GM12891 (cell line): ENCODE measurements around the gene ASIC2.

Experiments used
- DNase-seq: peaks from one replicate; pipeline ENCODE4 v3.0.0; 2011; ENCODE audit warnings: low spot score; ENCODE audit not compliant: insufficient read length
- FAIRE-seq: peaks from 2 replicates; lab custom pipeline; 2011; peaks lifted over from hg19 to GRCh38; lab: Jason Lieb, UNC
- PAX5 ChIP-seq: IDR thresholded peaks from 2 replicates; pipeline ENCODE4 v1.6.1; 2011; ENCODE audit warnings: low read length, moderate library complexity, mild to moderate bottlenecking; ENCODE audit not compliant: insufficient read depth, severe bottlenecking
- POLR2A ChIP-seq: IDR thresholded peaks from 2 replicates; pipeline ENCODE4 v1.6.1; 2011; ENCODE audit warnings: low read depth, low read length, control low read depth
- POLR2AphosphoS5 ChIP-seq: IDR thresholded peaks from 2 replicates; pipeline ENCODE4 v1.6.1; 2011; ENCODE audit warnings: low read depth, low read length, control low read depth
- POU2F2 ChIP-seq: IDR thresholded peaks from 2 replicates; pipeline ENCODE4 v1.6.1; 2011; ENCODE audit warnings: low read depth, mild to moderate bottlenecking, control low read depth, low read length, moderate library complexity
- SPI1 ChIP-seq: IDR thresholded peaks from 2 replicates; pipeline ENCODE4 v1.6.1; 2011; ENCODE audit warnings: low read depth, low read length, control low read depth
- TAF1 ChIP-seq: IDR thresholded peaks from 2 replicates; pipeline ENCODE4 v1.6.1; 2011; ENCODE audit warnings: low read depth, low read length, control low read depth

The ASIC2 gene

GRCh38 chr17:33261820-33262219, 31.3 kb downstream of the ASIC2 start:
- FAIRE-seq, result no peak
- no peak for DNase-seq
- no peak for TF ChIP-seq POLR2AphosphoS5
- TF ChIP-seq POLR2A, result no peak
- no peak for TF ChIP-seq POU2F2
- TF ChIP-seq PAX5, result no peak
- TF ChIP-seq TAF1, result no peak
- no peak for TF ChIP-seq SPI1

- no peak for DNase-seq
- TF ChIP-seq POLR2A (no peak), POLR2AphosphoS5 (no peak), POU2F2 (no peak), TAF1 (no peak), PAX5 (no peak), SPI1 (no peak)
- no peak for FAIRE-seq
Observed at GRCh38 chr17:33260638-33261037, 32.5 kb downstream of the ASIC2 start.

GRCh38 chr17:33258296-33258695, 34.8 kb downstream of the ASIC2 start:
- TF ChIP-seq POLR2AphosphoS5 (no peak), TAF1 (no peak)
- no peak for FAIRE-seq
- no peak for DNase-seq

GRCh38 chr17:33245183-33245582, 47.9 kb downstream of the ASIC2 start:
- DNase-seq (no peak), FAIRE-seq (no peak)
- TF ChIP-seq POLR2A (no peak), POLR2AphosphoS5 (no peak), PAX5 (no peak), POU2F2 (no peak), SPI1 (no peak), TAF1 (no peak)

- DNase-seq (no peak), FAIRE-seq (no peak)
- TF ChIP-seq POLR2A, result no peak
- no peak for TF ChIP-seq TAF1
- TF ChIP-seq PAX5, result no peak
- no peak for TF ChIP-seq POU2F2
- no peak for TF ChIP-seq POLR2AphosphoS5
- TF ChIP-seq SPI1, result no peak
Observed at GRCh38 chr17:33243732-33244131, 49.4 kb downstream of the ASIC2 start.

- FAIRE-seq (no peak), DNase-seq (no peak)
- TF ChIP-seq TAF1, result no peak
- TF ChIP-seq POLR2AphosphoS5, result no peak
- TF ChIP-seq POLR2A, result no peak
- no peak for TF ChIP-seq POU2F2
- TF ChIP-seq PAX5, result no peak
- no peak for TF ChIP-seq SPI1
Observed at GRCh38 chr17:33242375-33243124, 50.5 kb downstream of the ASIC2 start.

- FAIRE-seq, result no peak
- no peak for DNase-seq
- TF ChIP-seq SPI1 (no peak), TAF1 (no peak), POLR2A (no peak), PAX5 (no peak), POU2F2 (no peak), POLR2AphosphoS5 (no peak)
Observed at GRCh38 chr17:33241390-33241789, 51.7 kb downstream of the ASIC2 start.

- TF ChIP-seq PAX5 (no peak), POLR2AphosphoS5 (no peak), SPI1 (no peak), POU2F2 (no peak), POLR2A (no peak), TAF1 (no peak)
- FAIRE-seq (no peak), DNase-seq (no peak)
Observed at GRCh38 chr17:33240362-33240761, 52.7 kb downstream of the ASIC2 start.

- TF ChIP-seq POLR2AphosphoS5 (no peak), SPI1 (no peak), PAX5 (no peak), POU2F2 (no peak), TAF1 (no peak), POLR2A (no peak)
- DNase-seq (no peak), FAIRE-seq (no peak)
Observed at GRCh38 chr17:33239702-33240101, 53.4 kb downstream of the ASIC2 start.

GRCh38 chr17:33234930-33235685, 58.0 kb downstream of the ASIC2 start:
- TF ChIP-seq PAX5 (no peak), POLR2A (no peak), POLR2AphosphoS5 (no peak), TAF1 (no peak), SPI1 (no peak)
- no peak for FAIRE-seq
- DNase-seq, result no peak
